IMR-90 (cell line): Measurements from ENCODE around the gene ABHD17A. TPM values are rescaled to one million over a fixed set of nuclear protein-coding genes. Genes with fewer than 3 reads are reported as not detected.

ENCODE experiments used
- ATAC-seq: fragments of 200-7000 bp; cut with Tn5 transposase; 2 replicates; pipeline ENCODE4 v1.9.1; 2020; ENCODE audit warnings: low read depth, mild to moderate bottlenecking, moderate library complexity
- BruUV-seq: library from RNA; stranded (reverse); fragments of 400-500 nt; replicated peaks from 2 replicates; lab custom pipeline; 2021; lab: Mats Ljungman, UMichigan
- CTCF ChIA-PET: fragments of 300-600 bp; formaldehyde crosslinking; extraction: SDS; loops from one replicate; lab custom pipeline; 2021; ENCODE audit warnings: antibody characterized with exemption; lab: Yijun Ruan, JAX
- POLR2A ChIA-PET: fragments of 300-600 bp; sonication (Branson Sonifier 250); formaldehyde crosslinking; loops from one replicate; lab custom pipeline; 2022; ENCODE audit warnings: antibody characterized with exemption; ENCODE audit not compliant: unreplicated experiment; lab: Charles Lee
- DNase-seq: peaks from one replicate; pipeline ENCODE4 v3.0.0; 2013
- H2AFZ ChIP-seq: replicated peaks from 2 replicates; pipeline ENCODE3; 2013; ENCODE audit warnings: low read length, mild to moderate bottlenecking; ENCODE audit not compliant: poor library complexity
- H2AK5ac ChIP-seq: 2 replicates; pipeline ENCODE4 v1.6.1; 2013; ENCODE audit warnings: low read depth, low read length, inconsistent platforms
- H2AK9ac ChIP-seq: replicated peaks from 2 replicates; pipeline ENCODE3; 2013; ENCODE audit warnings: mild to moderate bottlenecking, low read depth, low read length, moderate library complexity; ENCODE audit not compliant: poor library complexity
- H2BK120ac ChIP-seq: 2 replicates; pipeline ENCODE4 v1.6.1; 2013; ENCODE audit warnings: low read depth, low read length, inconsistent platforms
- H2BK15ac ChIP-seq: 3 replicates; pipeline ENCODE4 v1.6.1; 2013; ENCODE audit warnings: low read depth, low read length, inconsistent platforms
- H2BK20ac ChIP-seq: 2 replicates; pipeline ENCODE4 v1.6.1; 2013; ENCODE audit warnings: low read depth, mild to moderate bottlenecking, inconsistent platforms, low read length, moderate library complexity
- H2BK5ac ChIP-seq: 2 replicates; pipeline ENCODE4 v1.6.1; 2013; ENCODE audit warnings: mild to moderate bottlenecking, low read depth, low read length, inconsistent platforms; ENCODE audit not compliant: poor library complexity, severe bottlenecking
- H3K14ac ChIP-seq: replicated peaks from 2 replicates; pipeline ENCODE4 v1.6.1; 2013; ENCODE audit warnings: low read depth, low read length, inconsistent platforms
- H3K18ac ChIP-seq: 2 replicates; pipeline ENCODE4 v1.6.1; 2013; ENCODE audit warnings: low read depth, low read length, control low read depth
- H3K23ac ChIP-seq: 2 replicates; pipeline ENCODE4 v1.6.1; 2013; ENCODE audit warnings: low read depth, low read length, inconsistent platforms
- H3K27ac ChIP-seq: 2 replicates; pipeline ENCODE4 v1.5.1; 2013; ENCODE audit warnings: mild to moderate bottlenecking, control low read depth, low read length; ENCODE audit not compliant: insufficient read depth
- H3K27me3 ChIP-seq: 2 replicates; pipeline ENCODE4 v1.6.1; 2013; ENCODE audit warnings: low read length; ENCODE audit not compliant: control insufficient read depth, insufficient read depth
- H3K36me3 ChIP-seq: 2 replicates; pipeline ENCODE4 v1.6.1; 2013; ENCODE audit warnings: low read length, mixed read lengths; ENCODE audit not compliant: control insufficient read depth, insufficient read depth
- H3K4ac ChIP-seq: 2 replicates; pipeline ENCODE4 v1.6.1; 2013; ENCODE audit warnings: low read depth, low read length, inconsistent platforms
- H3K4me1 ChIP-seq: 2 replicates; pipeline ENCODE4 v1.6.1; 2013; ENCODE audit warnings: low read length, mixed read lengths; ENCODE audit not compliant: control insufficient read depth, insufficient read depth
- H3K4me2 ChIP-seq: 2 replicates; pipeline ENCODE4 v1.6.1; 2013; ENCODE audit warnings: low read depth, mild to moderate bottlenecking, control low read depth, low read length, moderate library complexity
- H3K4me3 ChIP-seq: 2 replicates; pipeline ENCODE4 v1.5.1; 2013; ENCODE audit warnings: low read depth, mild to moderate bottlenecking, control low read depth, low read length, moderate library complexity; ENCODE audit not compliant: insufficient read depth
- H3K56ac ChIP-seq: 2 replicates; pipeline ENCODE4 v1.6.1; 2013; ENCODE audit warnings: low read length, inconsistent platforms; ENCODE audit not compliant: insufficient read depth; ENCODE audit errors: extremely low read depth
- H3K79me1 ChIP-seq, 2 experiments: 2 replicates each; pipeline ENCODE4 v1.6.1; 2013; ENCODE audit warnings: low read length in 2 of 2, inconsistent platforms in 1 of 2, low read depth in 1 of 2
- H3K9ac ChIP-seq: 2 replicates; pipeline ENCODE4 v1.6.1; 2013; ENCODE audit warnings: low read depth, low read length, control low read depth
- H3K9me1 ChIP-seq: 2 replicates; pipeline ENCODE4 v1.6.1; 2013; ENCODE audit warnings: low read length, inconsistent platforms; ENCODE audit not compliant: insufficient read depth
- H3K9me3 ChIP-seq: 2 replicates; pipeline ENCODE4 v1.6.1; 2013; ENCODE audit warnings: low read length; ENCODE audit not compliant: control insufficient read depth, insufficient read depth
- H4K20me1 ChIP-seq: 2 replicates; pipeline ENCODE4 v1.6.1; 2013; ENCODE audit warnings: low read length, inconsistent platforms; ENCODE audit not compliant: insufficient read depth
- H4K5ac ChIP-seq: 2 replicates; pipeline ENCODE4 v1.6.1; 2013; ENCODE audit warnings: mild to moderate bottlenecking, low read depth, low read length, control low read depth
- H4K8ac ChIP-seq, 2 experiments: 2 replicates each; pipeline ENCODE4 v1.6.1; 2013; ENCODE audit warnings: low read depth in 2 of 2, low read length in 2 of 2, control low read depth in 1 of 2, inconsistent platforms in 1 of 2
- H4K91ac ChIP-seq: 2 replicates; pipeline ENCODE4 v1.6.1; 2013; ENCODE audit warnings: low read depth, low read length, inconsistent platforms; ENCODE audit not compliant: insufficient read depth
- BHLHE40 ChIP-seq: fragments of 150-350 bp; IDR thresholded peaks from 2 replicates; pipeline ENCODE4 v1.6.1; 2016; ENCODE audit warnings: mild to moderate bottlenecking, low read depth, low read length
- RCOR1 ChIP-seq: IDR thresholded peaks from 2 replicates; pipeline ENCODE4 v1.6.1; 2012; ENCODE audit warnings: mild to moderate bottlenecking, low read length, improper control_type of control experiment; ENCODE audit not compliant: insufficient replicate concordance
- RFX5 ChIP-seq: IDR thresholded peaks from 2 replicates; pipeline ENCODE4 v1.8.0; 2012; ENCODE audit warnings: low read depth, mild to moderate bottlenecking, low read length, moderate library complexity
- WGBS, 2 experiments: methylation state at CpG; one replicate each; pipeline versions ENCODE4 v1.1.5 to v1.1.7; 2013; ENCODE audit warnings: missing lambda C conversion rate in 2 of 2; ENCODE audit not compliant: insufficient read length in 1 of 2; ENCODE audit errors: extremely low coverage in 2 of 2; 5-methylcytosine and 5-hydroxymethylcytosine counted together
- dilution Hi-C: fragments of 300-500 bp; cut with HindIII; formaldehyde crosslinking; loops from one replicate; pipeline ENCODE4 v1.14.3; 2018; ENCODE audit warnings: low sequenced_read_pairs; ENCODE audit not compliant: unreplicated experiment
- in situ Hi-C: fragments of 300-500 bp; cut with MboI; formaldehyde crosslinking; loops from 3 replicates; pipeline ENCODE4 v1.14.3; 2019; ENCODE audit warnings: low sequenced_read_pairs, inconsistent platforms, mixed read lengths
- intact Hi-C: fragments of 100-400 bp; cut with micrococcal nuclease; formaldehyde crosslinking; loops from 2 replicates; pipeline ENCODE4 v1.10.0; 2022
- polyA plus RNA-seq, 3 experiments: library from polyadenylated mRNA; depleted of rRNA; stranded (reverse); fragments of >200 nt; gene quantifications; 2 replicates each; pipeline ENCODE4 v1.2.3, GENCODE V29; 2012; ENCODE audit warnings: low replicate concordance in 1 of 3
- total RNA-seq: library from RNA; depleted of rRNA; stranded (reverse); fragments of >200 nt; gene quantifications from 2 replicates; pipeline ENCODE4 v1.2.3, GENCODE V29; 2012

ABHD17A gene
- total and polyA plus RNA-seq, 2 of the 4 experiments (the other 2 are of a cell fraction): 37.8 to 76.2 TPM

DNA sequence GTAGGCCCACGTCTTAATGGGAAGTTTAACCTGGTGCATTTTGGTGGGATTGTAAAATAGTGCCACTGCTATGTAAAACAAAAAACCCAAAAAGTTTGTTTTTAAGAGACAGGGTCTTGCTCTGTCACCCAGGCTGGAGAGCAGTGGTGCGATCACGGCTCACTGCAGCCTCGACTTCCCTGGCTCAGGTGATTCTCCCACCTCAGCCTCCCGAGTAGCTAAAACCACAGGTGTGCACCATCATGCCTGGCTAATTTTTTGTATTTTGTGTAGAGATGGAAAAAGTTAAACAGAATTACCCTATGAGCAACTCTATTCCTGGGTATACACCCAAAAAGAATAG is 36.2 kb downstream of the ABHD17A start:
- Histone ChIP-seq H3K9ac (no peak overlapping the region), H3K23ac (no peak overlapping the region), H4K20me1 (peaks cover 61% of the 10 kb centered on the region), H3K27ac (no peak overlapping the region), H3K18ac (no peak overlapping the region), H2AK9ac (no peak overlapping the region), H3K4ac (no peak overlapping the region), H3K79me1 (peaks cover 8 to 78% of the 10 kb centered on the region in 2 experiments; a peak in 3 of 4 replicates), H4K91ac (no peak overlapping the region), H3K56ac (no peak overlapping the region), H4K5ac (no peak overlapping the region), H3K36me3 (no peaks in the 10 kb centered on the region), H4K8ac (peak overlapping the region in 1 of 2 experiments; percentile 13; a peak in 1 of 4 replicates), H3K4me3 (no peak overlapping the region), H3K14ac (no peak overlapping the region), H2AFZ (no peak overlapping the region), H2BK20ac (no peak overlapping the region), H3K4me2 (no peak overlapping the region), H2BK120ac (no peak overlapping the region), H3K9me1 (no peaks in the 10 kb centered on the region), H3K9me3 (no peaks in the 10 kb centered on the region), H3K27me3 (no peaks in the 10 kb centered on the region), H2BK15ac (no peak overlapping the region), H3K4me1 (peaks cover 13% of the 10 kb centered on the region), H2AK5ac (no peak overlapping the region), H2BK5ac (no peak overlapping the region)
- no peak for DNase-seq
- intact Hi-C loops (no loop called here), in situ Hi-C loops (no loop called here), dilution Hi-C loops (no loop called here)
- TF ChIP-seq RCOR1 (no peak), RFX5 (no peak), BHLHE40 (no peak)
- POLR2A ChIA-PET: no interaction called here
- CTCF ChIA-PET: interaction anchor here (1.2 kb wide), 1 partner anchor 12 kb away, joined by 3 read pairs; no protein-coding TSS in a partner anchor
- no peak for ATAC-seq
- BruUV-seq: no TSS peak
- WGBS, 2 experiments: no CpG with 5 or more reads among the region's 5 CpGs
